ENCODE measurements around the gene KIAA0930.

KIAA0930 gene

GRCh38 chr22:45244916-45245315 lies 4.2 kb upstream of the KIAA0930 start:
- no peak for TF ChIP-seq CREB1 (IDR thresholded peaks at IDR 0.05; ENCODE audit: low read depth)

GRCh38 chr22:45242778-45243191 lies 2.1 kb upstream of the KIAA0930 start:
- TF ChIP-seq FOXM1 (IDR thresholded peaks at IDR 0.05; ENCODE audit: borderline replicate concordance, low read depth) (no peak), CEBPB (IDR thresholded peaks at IDR 0.05) (no peak), NFIC (IDR thresholded peaks at IDR 0.05) (0 out of 2 replicates have a peak, but pooled peaks have one; percentile 26), REST (IDR thresholded peaks at IDR 0.05; ENCODE audit: low read depth) (no peak), RAD21 (IDR thresholded peaks at IDR 0.05; ENCODE audit: low read depth) (no peak; the same call in 1 of the 2 replicates)

- no peak for TF ChIP-seq REST (IDR thresholded peaks at IDR 0.05; ENCODE audit: low read depth)
- no peak for TF ChIP-seq EGR1 (IDR thresholded peaks at IDR 0.05)
- TF ChIP-seq MAX (IDR thresholded peaks at IDR 0.05) = peak; percentile 70; the same call in 1 of the 2 replicates
- no peak for TF ChIP-seq RAD21 (IDR thresholded peaks at IDR 0.05; ENCODE audit: low read depth)
- no peak for TF ChIP-seq EP300 (IDR thresholded peaks at IDR 0.05; ENCODE audit: borderline replicate concordance)
- TF ChIP-seq TAF1 (IDR thresholded peaks at IDR 0.05; ENCODE audit: low read depth) = no peak
- no peak for TF ChIP-seq TCF12 (IDR thresholded peaks at IDR 0.05; ENCODE audit: low read depth)
- TF ChIP-seq NFIC (IDR thresholded peaks at IDR 0.05) = no peak
- TF ChIP-seq USF1 (IDR thresholded peaks at IDR 0.05) = no peak
- no peak for TF ChIP-seq TEAD4 (IDR thresholded peaks at IDR 0.05)
- no peak for TF ChIP-seq FOXM1 (IDR thresholded peaks at IDR 0.05; ENCODE audit: borderline replicate concordance, low read depth)
- TF ChIP-seq CEBPB (IDR thresholded peaks at IDR 0.05) = no peak
- TF ChIP-seq ZBTB7A (IDR thresholded peaks at IDR 0.05; ENCODE audit: low read depth) = 0 out of 2 replicates have a peak, but pooled peaks have one; percentile 58
- TF ChIP-seq CREB1 (IDR thresholded peaks at IDR 0.05; ENCODE audit: low read depth) = no peak
- TF ChIP-seq YY1 (IDR thresholded peaks at IDR 0.05; ENCODE audit: low read depth) = no peak
Observed at GRCh38 chr22:45240104-45240809, 437 bp downstream of the KIAA0930 start.

- TF ChIP-seq YY1 (IDR thresholded peaks at IDR 0.05; ENCODE audit: low read depth) (no peak), FOXM1 (IDR thresholded peaks at IDR 0.05; ENCODE audit: borderline replicate concordance, low read depth) (no peak), NFIC (IDR thresholded peaks at IDR 0.05) (no peak), RAD21 (IDR thresholded peaks at IDR 0.05; ENCODE audit: low read depth) (no peak), USF1 (IDR thresholded peaks at IDR 0.05) (no peak), MAX (IDR thresholded peaks at IDR 0.05) (no peak), ZBTB7A (IDR thresholded peaks at IDR 0.05; ENCODE audit: low read depth) (no peak), TCF12 (IDR thresholded peaks at IDR 0.05; ENCODE audit: low read depth) (no peak), CEBPB (IDR thresholded peaks at IDR 0.05) (no peak), REST (IDR thresholded peaks at IDR 0.05; ENCODE audit: low read depth) (no peak), EP300 (IDR thresholded peaks at IDR 0.05; ENCODE audit: borderline replicate concordance) (no peak), CREB1 (IDR thresholded peaks at IDR 0.05; ENCODE audit: low read depth) (no peak), EGR1 (IDR thresholded peaks at IDR 0.05) (no peak), TAF1 (IDR thresholded peaks at IDR 0.05; ENCODE audit: low read depth) (no peak), TEAD4 (IDR thresholded peaks at IDR 0.05) (no peak)
Observed at GRCh38 chr22:45239681-45240051, 1.0 kb downstream of the KIAA0930 start.
